Measurements from ENCODE around the gene KRTAP5-8.
"Not testable (repeated sequence)": the region's sequence is repeated elsewhere in the genome, so short reads cannot be mapped to it uniquely, and the experiment has no call there.

The KRTAP5-8 gene

DNA sequence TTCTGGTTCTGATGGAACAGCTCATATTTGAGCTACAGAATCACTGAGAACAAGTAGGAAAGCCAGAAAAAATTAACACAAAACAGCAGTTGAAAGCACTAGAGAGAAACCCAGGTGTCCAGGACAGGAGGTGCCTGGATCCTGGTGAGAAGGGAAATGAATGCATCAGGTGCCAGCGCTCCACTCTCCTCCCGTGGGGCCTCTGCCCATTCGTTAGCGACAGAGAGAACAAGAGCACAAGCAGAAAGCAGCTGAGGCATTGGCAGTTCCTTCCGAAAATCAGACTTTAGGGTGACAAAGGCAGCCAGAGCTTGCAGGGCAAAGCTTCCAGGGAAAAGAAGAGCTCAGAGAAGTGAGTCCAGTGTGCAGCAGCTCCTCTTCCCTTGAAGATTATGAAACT is 30.7 kb upstream of the KRTAP5-8 start:
- DNase-seq (ENCODE audit: low read depth): no peak

DNA sequence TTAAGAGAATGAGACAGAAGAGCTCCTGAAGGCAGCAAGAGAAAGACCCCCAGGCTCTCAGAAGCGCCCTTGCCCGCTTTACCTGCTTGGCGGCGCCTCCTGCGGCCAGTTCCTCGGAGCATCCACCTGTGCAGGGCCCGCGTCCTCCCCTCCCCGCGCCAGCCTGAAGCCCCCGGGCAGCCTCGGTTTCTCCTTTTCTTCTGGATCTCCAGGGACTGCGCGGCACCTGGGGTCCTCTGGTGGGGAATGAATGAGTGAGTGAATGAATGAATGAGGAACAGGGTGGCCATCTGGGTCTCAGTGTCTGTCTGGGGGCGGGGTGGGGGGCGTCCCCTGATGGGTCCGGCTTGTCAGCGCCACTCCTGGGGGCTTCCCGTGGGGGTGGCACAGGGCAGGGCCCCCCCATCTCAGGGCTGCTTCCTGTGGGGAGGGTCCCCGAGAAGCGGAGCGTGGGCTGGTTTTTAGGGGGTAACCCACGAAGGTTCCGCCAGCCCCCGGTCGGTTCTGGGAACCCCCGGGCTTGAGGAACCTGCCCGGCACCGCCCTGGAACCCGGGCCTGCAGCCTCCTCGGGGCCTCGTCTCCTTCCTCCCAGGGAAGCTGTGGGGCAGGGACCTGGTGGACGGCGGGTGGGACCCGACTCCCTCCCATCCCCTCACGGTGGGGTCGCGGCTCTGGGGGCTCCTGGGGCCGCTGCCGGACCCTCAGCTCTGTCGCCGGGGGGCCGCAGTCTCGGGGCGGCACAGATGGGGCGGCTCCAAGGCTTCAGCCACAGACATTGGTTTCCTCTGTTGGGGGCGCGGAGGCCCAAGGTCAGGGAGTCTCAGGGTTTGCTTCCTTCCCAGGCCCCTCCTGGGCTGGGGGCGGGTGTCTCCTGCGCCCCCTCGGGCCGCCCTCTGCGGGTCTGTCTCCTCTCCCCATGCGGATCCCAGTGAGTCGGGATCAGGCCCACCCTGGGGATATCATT is 19.0 kb upstream of the KRTAP5-8 start:
- DNase-seq (ENCODE audit: low read depth): no peak

DNA sequence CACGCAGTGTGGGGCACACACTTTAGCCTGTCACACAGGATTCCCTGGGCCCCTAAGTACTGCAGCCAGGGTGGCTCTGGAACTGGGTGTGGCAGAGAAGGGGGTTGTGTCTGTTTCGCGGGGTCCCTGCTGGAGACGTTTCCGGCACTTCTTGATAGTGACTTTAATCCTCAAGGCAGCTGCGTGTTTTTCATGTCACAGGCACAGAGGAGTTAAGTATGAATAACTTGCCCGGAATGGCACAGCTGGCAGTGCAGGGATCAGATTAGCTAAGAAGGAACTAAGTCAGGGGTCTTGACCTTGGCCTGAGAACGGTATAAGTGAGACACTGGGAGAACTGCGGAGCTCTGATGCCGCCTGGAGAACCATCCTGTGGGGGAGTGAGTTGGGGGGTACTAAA is 18.3 kb upstream of the KRTAP5-8 start:
- no peak for DNase-seq (ENCODE audit: low read depth)

DNA sequence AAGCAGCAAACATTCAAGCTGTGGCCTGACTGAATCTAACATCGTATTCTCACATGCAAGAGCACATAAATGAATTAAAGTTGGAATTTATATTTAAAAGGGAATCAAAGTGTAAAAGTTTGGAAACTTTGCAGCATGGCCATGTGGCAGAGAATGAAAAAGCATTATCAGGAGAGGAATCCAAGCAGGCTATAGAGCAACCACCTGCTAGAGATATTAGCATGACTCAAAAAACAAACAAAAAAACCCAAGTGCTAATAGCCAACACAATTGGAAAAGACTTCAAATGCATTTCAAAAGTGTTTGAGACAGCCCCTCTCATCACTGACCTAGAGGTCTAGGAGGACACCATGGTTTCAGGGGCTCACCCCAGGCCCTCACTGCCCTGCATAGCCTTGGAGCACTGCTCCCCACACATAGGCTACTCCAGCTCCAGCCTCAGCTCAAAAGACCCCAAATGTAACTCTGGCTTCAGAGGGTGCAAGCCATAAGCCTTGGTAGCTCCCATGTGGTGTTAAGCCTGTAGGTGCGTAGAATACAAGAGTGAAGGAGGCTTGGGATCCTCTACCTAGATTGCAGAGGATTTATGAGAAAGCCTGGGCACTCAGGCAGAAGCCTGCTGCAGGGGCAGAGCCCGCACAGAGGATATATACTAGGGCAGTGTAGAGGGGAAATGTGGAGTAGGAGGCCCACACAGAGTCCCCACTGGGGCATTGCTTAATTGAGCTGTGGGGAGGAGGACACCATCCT is 12.5 kb upstream of the KRTAP5-8 start:
- no peak for DNase-seq (ENCODE audit: low read depth)

DNA sequence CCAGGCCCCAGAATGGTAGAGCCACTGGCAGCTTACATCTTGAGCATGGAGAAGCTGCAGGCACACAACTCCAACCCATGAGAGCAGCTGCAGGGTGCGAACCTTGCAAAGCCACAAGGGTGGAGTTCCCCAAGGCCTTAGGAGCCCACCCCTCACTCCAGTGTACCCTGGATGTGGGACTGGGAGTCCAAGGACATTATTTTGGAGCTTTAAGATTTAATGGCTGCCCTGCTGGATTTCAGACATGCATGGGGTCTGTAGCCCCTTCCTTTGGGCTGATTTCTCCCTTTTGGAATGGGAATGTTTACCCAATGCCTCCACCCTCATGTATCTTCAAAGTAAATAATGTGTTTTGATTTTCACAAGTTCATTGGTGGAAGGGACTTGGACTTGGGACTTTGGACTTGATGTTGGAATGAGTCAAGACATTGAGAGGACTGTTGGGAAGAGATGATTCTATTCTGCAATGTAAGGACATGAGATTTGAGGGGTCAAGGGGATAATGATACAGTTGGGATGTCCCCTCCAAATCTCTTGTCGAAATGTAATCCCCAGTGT is 11.8 kb upstream of the KRTAP5-8 start:
- no peak for DNase-seq (ENCODE audit: low read depth)

DNA sequence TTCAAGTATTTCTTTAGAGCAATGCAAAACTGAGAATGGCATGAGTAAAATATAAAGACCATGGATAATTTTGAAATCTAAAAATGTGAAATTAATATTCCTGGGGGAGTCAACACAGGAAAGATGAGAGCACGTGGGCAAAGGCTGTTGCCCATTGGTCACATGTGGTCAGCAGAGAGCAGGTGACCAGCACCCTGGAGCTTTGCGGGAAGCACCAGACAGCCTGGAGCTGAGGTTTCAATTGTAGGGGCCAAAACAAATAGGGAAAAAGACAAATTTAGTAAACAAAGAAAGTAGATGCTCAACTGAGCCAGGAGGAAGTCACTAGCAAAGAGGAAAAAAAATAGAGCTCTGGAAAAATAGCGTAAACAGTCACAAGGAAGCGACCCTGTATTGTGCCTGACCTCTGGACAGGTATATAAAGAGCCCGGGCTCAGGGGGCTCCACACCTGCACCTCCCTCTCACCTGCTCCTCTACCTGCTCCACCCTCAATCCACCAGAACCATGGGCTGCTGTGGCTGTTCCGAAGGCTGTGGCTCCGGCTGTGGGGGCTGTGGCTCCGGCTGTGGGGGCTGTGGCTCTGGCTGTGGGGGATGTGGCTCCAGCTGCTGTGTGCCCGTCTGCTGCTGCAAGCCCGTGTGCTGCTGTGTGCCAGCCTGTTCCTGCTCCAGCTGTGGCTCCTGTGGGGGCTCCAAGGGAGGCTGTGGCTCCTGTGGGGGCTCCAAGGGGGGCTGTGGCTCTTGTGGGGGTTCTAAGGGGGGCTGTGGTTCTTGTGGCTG is 10.8 kb upstream of the KRTAP5-8 start, which contains the start of gene KRTAP5-7:
Gene KRTAP5-7 (plus strand): TSS at position 472 of the 780 bp plus-strand sequence. CDS start 34 bp downstream, at position 506.
- DNase-seq (ENCODE audit: low read depth): not testable (repeated sequence)

DNA sequence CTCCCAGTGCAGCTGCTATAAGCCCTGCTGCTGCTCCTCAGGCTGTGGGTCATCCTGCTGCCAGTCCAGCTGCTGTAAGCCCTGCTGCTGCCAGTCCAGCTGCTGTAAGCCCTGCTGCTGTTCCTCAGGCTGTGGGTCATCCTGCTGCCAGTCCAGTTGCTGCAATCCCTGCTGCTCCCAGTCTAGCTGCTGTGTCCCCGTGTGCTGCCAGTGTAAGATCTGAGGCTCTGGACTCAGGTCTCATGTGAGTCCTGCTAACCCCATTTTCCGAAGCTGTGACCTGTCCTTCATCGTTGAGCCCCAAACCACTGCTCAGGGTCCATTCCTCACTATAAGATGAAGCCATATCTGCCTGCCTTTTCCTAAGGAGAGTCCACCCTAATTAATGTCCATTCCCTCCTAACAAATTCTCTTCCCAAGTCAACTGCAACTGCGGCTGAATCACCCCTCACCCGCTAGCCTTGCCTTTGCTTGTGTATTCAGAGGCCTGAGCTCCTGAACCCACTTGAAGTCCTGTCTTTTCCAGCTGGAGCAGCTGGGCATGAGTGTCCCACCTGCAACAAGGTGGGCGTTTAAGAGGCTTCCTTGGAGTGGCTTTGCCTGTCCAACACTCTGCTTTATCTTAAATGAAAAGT is 10.1 kb upstream of the KRTAP5-8 start:
- no peak for DNase-seq (ENCODE audit: low read depth)

DNA sequence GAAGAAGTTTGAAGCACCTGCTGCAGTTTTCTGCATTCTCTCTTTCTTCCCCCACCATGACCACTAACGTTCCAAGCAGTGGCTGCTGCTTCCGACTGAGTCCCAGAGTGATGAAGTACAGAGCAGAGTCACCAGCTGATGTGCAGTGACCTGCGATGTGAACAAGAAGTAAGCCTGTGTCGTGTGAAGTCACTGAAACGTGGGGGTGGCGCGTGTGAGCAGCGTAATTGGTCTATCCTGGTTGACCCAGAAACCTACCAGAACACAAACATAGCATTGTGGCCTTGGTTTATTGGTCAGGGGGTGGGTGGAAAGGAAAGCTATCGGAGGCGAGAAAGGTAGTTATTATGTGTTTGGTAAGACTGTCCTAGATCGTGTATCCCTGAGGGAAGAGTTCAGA is 7.2 kb upstream of the KRTAP5-8 start:
- no peak for DNase-seq (ENCODE audit: low read depth)

DNA sequence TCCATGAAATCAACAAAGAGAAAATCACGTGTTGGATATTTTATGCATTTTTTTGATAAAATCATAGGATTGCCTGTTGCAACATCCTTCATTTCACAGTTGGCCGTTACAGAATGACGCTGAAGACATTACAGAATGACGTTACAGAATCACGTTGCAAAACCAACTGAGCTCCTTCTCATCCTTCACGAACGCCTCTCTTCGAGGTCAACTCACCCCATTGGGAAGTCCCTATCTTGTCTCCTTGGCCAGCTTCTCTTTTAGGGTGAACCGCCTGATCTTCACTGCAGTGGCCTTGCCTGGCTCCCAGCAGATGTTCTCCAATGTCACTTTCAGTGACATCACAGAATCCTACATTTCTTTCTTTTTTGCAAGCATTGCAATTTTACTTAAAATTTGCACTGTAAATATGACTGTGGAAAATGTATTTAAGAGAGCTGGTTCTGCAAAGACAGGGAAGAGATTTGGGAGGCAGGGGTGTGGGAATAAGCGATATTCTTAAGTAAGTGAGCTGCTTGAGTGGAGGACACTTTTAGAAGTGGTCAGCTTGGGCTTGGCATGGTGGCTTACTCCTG is 5.7 kb upstream of the KRTAP5-8 start:
- DNase-seq (ENCODE audit: low read depth): no peak

DNA sequence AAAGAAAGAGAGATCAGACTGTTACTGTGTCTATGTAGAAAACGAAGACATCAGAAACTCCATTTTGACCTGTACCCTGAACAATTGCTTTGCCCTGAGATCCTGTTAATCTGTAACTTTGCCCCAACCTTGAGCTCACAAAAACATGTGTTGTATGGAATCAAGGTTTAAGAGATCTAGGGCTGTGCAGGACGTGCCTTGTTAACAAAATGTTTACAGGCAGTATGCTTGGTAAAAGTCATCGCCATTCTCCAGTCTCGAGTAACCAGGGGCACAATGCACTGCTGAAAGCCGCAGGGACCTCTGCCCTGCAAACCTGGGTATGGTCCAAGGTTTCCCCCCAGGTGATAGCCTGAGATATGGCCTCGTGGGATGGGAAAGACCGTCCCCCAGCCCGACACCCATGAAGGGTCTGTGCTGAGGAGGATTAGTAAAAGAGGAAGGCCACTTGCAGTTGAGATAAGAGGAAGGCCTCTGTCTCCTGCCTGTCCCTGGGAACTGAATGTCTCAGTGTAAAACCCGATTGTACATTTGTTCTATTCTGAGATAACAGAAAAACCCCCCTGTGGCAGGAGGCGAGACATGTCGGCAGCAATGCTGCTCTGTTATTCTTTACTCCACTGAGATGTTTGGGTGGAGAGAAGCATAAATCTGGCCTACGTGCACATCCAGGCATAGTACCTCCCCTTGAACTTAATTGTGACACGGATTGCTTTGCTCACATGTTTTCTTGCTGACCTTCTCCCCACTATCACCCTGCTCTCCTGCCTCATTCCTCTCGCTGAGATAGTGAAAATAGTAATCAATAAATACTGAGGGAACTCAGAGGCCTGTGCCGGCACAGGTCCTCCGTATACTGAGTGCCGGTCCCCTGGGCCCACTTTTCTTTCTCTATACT is 2.9 kb upstream of the KRTAP5-8 start:
- DNase-seq (ENCODE audit: low read depth): not testable (repeated sequence)

DNA sequence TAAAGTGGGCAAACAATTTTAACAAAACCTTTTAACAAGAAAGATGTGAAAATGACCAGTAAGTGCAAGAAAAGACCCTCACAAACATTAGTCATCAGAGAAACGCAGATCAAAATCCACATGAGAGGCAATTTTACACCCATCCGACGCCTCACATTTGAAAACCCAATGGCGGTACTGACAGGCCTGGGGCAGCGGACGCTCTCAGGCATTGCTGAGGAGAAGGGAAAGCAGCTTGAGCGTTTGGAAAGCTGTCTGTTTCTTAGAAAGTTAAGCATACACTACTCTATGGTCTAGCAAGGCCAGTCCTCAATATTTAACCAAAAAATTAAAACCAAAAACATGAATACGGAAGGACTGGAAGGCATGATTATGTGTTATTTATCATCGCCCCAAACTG is 2.0 kb upstream of the KRTAP5-8 start:
- no peak for DNase-seq (ENCODE audit: low read depth)

DNA sequence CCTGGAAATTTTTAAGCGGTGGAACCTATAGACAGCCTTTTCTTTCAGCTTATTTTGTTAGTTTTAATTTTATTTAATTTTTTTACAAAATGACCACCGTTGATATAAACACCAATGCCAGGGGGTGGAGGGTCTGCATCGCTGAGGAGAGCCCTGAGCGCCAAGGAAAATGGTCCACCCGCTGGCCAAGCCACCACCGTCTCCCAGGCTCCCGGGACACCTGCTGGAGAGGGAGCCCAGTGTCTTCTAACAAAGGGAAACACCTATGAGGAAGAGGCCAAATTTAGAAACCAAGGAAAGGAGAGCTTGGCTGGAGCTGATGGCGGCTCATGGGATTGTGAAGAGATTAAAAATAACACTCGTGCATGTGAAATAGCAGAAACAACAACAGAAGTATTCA is 288 bp upstream of the KRTAP5-8 start:
- no peak for DNase-seq (ENCODE audit: low read depth)

DNA sequence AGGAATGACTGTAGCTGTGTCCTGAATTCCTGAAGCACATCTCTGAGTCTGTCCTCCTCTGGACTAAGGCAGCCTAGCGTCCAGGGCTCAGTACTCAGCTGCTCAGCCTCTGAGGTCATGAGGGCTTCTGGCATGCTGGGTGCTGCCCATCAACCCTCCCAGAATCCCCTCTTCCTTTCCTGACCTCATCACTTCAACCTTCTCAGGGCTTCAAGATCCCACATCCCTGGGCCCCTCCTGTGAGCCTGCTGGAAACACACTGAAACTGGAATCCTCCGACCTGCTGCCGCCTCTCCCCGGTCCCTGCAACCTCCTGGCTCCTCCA is 803 bp downstream of the KRTAP5-8 start:
- no peak for DNase-seq (ENCODE audit: low read depth)

DNA sequence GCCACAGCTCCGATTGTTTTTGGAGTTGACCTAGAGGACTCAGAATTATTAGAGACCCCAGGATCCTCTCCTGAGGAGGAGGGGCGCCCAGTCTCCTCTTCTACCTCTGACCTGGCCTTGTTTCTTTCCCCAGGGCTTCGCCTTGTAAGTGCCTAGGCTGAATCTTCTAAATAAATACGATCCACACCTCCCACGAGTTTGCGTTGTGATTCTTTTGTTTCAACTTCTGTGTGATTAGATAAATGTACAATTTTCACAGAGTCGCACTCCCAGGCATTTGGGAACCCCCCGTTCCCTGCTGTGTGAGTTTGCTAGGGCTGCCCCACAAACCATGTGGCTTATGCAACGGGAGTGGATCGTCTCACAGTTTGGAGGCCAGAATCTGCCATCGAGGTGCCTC is 1.2 kb downstream of the KRTAP5-8 start:
- no peak for DNase-seq (ENCODE audit: low read depth)

DNA sequence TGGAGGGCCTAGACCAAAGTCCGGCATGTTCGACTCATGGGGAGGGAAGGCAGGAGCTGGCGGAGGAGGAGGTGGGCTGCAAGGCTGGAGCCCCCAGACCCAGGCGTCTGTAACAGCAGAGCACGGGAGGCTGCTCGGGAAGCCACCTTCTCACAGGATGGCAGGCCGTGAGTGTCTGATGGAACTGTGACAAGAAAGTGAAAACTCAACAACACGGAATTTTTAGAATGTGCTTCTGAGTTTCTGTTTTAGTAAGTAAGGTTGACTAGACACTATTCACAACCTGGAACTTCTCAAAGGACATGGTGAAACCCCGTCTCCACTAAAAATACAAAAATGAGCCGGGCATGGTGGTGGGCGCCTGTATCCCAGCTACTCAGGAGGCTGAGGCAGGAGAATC is 2.1 kb downstream of the KRTAP5-8 start:
- DNase-seq (ENCODE audit: low read depth): not testable (repeated sequence)

DNA sequence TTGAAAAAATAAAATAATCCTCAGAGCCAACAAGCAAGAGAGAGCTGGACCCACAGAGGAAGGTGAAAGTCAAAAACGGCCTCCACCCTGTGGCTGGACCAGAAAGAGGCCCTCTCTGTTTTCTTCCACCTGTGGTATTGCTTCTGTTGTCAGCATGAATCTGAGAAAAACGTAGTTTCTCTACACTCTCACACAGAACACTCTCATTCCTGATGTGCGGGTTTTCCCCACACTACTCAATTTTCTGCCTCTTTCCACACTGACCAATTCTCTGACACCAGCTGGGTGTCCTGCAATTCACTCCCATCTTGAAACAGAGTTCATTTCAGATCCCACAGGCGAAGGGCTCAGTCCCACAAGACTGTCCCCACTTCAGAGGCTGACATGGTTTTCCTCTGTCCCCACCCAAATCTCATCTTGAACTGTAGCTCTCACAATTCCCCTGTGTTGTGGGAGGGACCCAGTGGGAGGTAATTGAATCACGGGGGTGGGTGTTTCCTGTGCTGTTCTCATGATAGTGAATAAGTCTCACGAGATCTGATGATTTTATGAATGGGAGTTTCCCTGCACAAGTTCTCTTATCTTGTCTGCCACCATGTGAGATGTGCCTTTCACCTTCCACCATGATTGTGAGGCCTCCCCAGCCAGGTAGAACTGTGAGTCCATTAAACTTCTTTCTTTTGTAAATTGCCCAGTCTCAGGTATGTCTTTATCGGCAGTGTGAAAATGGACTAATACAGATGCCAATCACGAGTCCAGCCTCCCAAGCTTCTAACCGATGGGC is 2.9 kb downstream of the KRTAP5-8 start:
- DNase-seq (ENCODE audit: low read depth): not testable (repeated sequence)

DNA sequence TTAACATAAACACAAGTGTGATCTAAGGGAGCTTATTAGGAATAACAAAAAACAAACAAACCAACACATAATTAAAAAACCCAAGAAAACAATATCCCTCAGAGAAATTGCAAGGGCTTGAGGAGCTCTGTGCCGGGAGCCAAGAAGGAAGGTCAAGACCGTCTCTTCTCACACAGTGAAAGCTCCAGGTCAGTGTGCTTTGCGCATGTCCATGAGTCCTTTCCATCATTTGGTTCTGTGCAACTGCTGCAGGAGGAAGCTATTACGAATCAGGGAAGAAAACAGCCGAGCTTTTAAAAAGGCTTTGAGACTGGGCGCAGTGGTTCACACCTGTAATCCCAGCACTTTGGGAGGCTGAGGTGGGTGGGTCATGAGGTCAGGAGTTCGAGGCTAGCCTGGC is 4.6 kb downstream of the KRTAP5-8 start:
- DNase-seq (ENCODE audit: low read depth): no peak

DNA sequence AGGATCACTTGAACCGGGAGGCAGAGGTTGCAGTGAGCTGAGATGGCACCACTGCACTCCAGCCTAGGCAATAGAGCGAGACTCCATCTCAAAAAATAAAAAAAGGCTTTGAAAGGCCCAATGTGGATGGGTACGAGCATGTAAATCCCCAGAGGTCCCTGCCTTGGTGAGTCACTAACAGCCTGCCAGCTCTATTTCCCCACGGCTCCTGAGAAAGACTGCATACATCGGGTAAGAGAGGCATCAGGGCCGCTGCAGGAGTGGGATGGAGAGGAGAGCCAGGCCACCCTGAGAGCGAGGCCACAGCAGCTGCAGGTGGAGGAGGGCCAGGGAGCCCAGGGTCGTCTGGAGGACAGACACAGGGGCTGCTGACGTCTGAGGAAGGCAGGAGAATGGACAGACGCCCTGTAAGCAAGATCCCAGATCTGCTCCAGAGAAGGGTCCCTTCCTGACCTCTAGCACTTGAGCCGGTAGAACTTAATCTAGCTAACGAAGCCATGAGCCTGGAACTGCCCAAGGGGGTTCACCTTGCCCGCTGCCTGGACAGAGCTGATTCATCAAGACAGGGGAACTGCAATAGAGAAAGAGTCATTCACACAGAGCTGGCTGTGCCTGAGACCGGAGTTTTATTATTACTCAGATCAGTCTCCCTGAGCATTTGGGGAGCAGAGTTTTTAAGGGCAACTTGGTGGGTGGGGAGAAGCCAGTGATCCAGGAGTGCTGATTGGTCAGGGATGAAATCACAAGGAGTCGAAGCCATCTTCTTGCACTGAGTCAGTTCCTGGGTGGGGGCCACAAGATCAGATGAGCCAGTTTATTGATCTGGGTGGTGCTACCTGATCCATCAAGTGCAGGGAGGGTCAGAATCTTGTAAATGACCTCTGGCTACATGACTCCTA is 5.3 kb downstream of the KRTAP5-8 start:
- DNase-seq (ENCODE audit: low read depth): no peak
